GM10266 (cell line): Measurements from ENCODE around the gene ADA.

Experiments used
- DNase-seq: peaks from one replicate; pipeline ENCODE4 v3.0.0; 2012; ENCODE audit errors: extremely low spot score
- TF ChIP-seq, protein P1 (sequence below): IDR thresholded peaks from 2 replicates; pipeline ENCODE4 v1.5.1; 2012; ENCODE audit warnings: mild to moderate bottlenecking, low read depth; ENCODE audit not compliant: control insufficient read depth, insufficient read depth; ENCODE audit errors: missing control alignments

The ADA gene

DNA sequence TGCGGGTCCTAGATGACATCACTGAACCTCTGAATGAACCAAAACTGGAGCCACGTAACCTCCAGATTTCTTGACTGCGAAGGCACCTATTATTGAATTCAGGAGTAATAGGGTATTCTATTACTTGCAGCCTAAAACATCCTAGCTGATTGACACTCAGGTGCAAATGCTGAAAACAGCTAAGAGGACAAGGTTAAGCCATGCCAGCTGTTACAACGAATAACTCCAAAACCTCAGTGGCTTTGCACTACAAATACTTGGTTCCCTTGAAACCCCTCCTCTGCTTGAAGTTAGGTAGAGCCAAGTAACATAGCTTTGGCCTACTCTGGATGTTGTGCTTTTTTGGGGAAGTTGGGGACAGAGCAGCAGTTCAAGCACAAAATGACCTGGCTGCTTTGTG lies 42.7 kb upstream of the ADA start:
- no peak for DNase-seq

DNA sequence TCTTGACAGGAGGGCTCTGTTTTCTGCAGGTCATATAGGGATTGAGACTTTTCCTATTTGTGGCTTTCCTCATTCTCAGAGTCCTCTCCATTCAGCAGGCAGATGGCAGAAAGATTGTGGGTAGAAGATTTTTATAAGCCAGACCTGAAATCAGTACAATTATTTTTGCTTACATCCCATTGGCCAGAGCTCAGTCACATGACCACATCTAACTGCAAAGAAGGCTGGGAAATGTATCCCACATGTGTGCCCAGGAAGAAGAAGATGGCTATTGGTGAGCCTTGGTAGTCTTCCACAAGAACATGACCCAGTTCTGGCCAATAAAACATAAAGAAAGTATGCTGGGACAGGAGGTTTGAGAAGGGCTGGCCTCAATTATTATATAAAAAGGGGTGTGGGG lies 42.1 kb upstream of the ADA start:
- TF ChIP-seq, protein P1, sequence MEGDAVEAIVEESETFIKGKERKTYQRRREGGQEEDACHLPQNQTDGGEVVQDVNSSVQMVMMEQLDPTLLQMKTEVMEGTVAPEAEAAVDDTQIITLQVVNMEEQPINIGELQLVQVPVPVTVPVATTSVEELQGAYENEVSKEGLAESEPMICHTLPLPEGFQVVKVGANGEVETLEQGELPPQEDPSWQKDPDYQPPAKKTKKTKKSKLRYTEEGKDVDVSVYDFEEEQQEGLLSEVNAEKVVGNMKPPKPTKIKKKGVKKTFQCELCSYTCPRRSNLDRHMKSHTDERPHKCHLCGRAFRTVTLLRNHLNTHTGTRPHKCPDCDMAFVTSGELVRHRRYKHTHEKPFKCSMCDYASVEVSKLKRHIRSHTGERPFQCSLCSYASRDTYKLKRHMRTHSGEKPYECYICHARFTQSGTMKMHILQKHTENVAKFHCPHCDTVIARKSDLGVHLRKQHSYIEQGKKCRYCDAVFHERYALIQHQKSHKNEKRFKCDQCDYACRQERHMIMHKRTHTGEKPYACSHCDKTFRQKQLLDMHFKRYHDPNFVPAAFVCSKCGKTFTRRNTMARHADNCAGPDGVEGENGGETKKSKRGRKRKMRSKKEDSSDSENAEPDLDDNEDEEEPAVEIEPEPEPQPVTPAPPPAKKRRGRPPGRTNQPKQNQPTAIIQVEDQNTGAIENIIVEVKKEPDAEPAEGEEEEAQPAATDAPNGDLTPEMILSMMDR: no peak
- DNase-seq: no peak

More for the DNA sequence above, 42.7 kb upstream of the ADA start:
- TF ChIP-seq, protein P1: no peak

DNA sequence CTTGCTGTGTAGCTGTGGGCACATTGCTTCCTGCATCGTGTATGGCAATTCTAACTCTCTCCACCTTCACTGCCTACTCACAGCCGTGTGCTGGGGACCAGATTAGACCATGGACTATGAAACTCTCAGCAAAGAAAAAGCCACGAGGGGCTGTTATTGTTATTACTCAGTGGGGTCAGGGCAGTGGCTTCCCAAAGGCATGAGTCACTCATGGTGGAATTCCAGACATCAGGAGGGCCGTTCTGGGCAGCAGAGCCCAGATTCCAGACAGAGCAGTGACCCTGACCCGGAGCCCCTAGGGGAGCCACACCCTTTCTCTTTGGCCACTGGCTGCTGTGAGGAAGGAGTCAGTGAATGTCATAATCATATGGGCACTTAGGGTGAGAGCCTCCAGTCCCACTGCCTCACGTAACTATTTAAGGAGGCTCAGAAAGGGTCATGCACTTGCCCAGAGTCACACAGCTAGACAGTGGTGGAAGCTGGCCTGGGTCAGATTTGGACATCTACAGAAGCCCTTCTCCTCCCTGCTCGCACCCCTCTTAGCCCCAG lies 41.5 kb upstream of the ADA start:
- DNase-seq: no peak

DNA sequence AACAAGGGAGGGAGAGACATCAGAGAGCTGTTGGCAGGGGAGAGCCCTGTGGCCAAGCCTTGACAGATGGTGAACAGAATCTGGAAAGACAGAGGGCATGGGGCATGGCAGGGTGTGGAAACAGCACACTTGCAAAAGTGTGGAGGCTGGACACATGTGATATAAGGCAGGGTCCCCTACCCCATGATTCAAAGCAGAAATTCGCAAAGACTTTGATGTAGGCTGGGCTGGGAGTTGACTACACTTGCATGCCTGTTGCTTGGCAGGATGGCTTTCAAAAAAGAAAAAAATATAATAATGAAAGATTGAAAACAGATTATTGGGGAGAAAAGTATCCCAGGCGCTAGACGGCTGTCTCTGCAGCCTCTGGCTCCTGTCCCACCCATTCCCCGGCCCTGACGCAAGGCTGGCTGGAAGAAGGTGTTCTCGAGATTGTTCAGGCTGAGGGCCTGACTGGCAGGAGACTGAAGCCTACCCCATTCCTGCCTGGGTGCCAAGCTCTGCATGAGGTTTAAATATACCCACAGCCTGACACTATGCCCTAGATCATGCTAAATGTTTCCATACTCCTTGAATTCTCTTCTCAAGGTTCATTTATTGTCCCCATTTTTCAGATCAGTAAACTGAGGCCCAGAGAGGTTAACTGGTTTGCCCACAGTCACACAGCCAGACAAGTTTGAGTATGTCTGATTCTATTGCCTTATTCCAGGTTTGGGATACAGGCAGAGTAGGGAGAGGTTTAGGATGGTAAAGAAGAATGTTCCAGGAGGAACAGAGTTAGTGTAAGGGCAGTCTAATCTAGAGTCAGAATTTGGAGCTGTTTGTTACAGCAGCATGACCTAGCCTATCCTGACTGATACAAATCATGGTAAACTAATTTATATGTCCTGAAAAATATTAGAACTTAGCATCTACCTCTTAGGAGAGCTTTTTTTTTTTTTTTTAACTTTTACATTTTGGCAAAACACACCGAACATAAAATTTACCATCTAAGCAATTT lies 40.2 kb upstream of the ADA start:
- TF ChIP-seq, protein P1: no peak
- DNase-seq: no peak

More for the DNA sequence above, 41.5 kb upstream of the ADA start:
- TF ChIP-seq, protein P1: no peak

DNA sequence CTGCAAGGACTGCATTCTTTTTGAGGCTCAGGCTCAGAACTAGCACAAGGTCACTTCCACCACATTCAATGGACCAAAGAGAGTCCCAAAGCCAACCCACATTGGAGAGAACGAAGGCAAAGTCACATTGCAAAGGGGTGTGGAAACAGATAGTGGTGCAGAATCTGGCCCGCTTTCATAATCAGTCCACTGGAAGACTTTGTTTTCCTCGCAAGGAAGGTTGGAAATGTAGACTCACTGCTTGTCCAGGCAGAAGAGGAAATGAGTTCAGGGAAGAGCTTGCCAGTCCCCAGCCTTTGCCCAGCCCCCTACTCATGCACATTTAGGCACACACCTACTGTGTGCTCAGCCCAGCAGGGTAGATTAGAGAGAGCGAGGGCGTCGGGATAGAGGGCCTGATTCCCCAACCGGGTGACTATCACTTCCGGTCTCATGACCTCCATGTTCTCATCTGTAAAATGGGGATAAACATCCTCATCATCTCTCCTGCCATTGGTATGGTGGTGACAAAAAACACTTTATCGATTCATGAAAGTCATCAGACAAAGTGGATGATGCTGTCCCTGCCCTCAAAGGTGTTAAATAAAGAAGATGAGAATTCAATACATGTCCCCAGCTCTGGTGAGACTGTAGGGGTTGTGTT lies 39.4 kb upstream of the ADA start:
- TF ChIP-seq, protein P1: no peak
- no peak for DNase-seq

DNA sequence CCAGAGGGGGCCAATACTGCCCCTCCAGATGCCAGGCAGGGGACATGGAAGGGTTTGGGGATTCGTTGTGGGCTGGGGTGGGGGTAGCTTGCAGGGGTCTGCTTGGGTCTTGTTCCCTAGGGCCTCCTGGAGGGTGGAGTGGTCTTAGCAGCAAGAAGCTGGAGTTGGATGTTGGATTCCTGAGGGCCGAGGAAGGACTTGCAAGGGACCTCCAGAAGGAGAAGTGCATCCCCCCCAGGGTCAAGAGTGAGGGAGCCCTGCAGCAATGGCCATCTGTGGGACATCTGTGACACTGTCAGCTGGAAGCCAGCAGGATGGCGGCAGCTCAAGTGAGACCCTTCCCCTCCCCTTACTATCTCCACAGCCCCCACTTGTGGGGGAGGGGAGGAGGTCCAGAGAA lies 38.3 kb upstream of the ADA start:
- no peak for DNase-seq
- TF ChIP-seq, protein P1: no peak
